ENCODE data around the gene APPBP2. TPM values are rescaled to one million over a fixed set of nuclear protein-coding genes. Genes with fewer than 3 reads are reported as not detected.

APPBP2 gene
- total RNA-seq, 1 donor from 2014 or later, result 46.8 TPM

GRCh38 chr17:60464343-60464742 lies 61.7 kb downstream of the APPBP2 start:
- no peak overlapping the region for H3K4me3 Mint-ChIP-seq (ENCODE audit: unreplicated experiment)
- no peaks in the 10 kb centered on the region for H3K9me3 Mint-ChIP-seq (ENCODE audit: unreplicated experiment)
- peaks cover 6% of the 10 kb centered on the region for H3K4me1 Mint-ChIP-seq (ENCODE audit: low read depth, unreplicated experiment)

GRCh38 chr17:60463157-60463835 lies 62.7 kb downstream of the APPBP2 start:
- H3K4me1 Mint-ChIP-seq (ENCODE audit: low read depth, unreplicated experiment), result peaks cover 2% of the 10 kb centered on the region
- no peak overlapping the region for H3K27ac Mint-ChIP-seq (ENCODE audit: unreplicated experiment)
- H3K27me3 Mint-ChIP-seq (ENCODE audit: unreplicated experiment), result no peaks in the 10 kb centered on the region
- DNase-seq, result no peak
- no peaks in the 10 kb centered on the region for H3K36me3 Mint-ChIP-seq (ENCODE audit: unreplicated experiment)
- H3K9me3 Mint-ChIP-seq (ENCODE audit: unreplicated experiment), result no peaks in the 10 kb centered on the region
- H3K4me3 Mint-ChIP-seq (ENCODE audit: unreplicated experiment), result no peak overlapping the region
- no peak for TF ChIP-seq CTCF (IDR thresholded peaks at IDR 0.05; ENCODE audit: partially characterized antibody, unreplicated experiment)

More at GRCh38 chr17:60464343-60464742, 61.7 kb downstream of the APPBP2 start:
- Mint-ChIP-seq H3K27me3 (ENCODE audit: unreplicated experiment) (no peaks in the 10 kb centered on the region), H3K36me3 (ENCODE audit: unreplicated experiment) (no peaks in the 10 kb centered on the region), H3K27ac (ENCODE audit: unreplicated experiment) (no peak overlapping the region)
- TF ChIP-seq CTCF (IDR thresholded peaks at IDR 0.05; ENCODE audit: partially characterized antibody, unreplicated experiment), result no peak
- DNase-seq, result no peak

- no peaks in the 10 kb centered on the region for H3K27me3 Mint-ChIP-seq (ENCODE audit: unreplicated experiment)
- H3K27ac Mint-ChIP-seq (ENCODE audit: unreplicated experiment), result no peak overlapping the region
- no peak overlapping the region for H3K4me3 Mint-ChIP-seq (ENCODE audit: unreplicated experiment)
- H3K9me3 Mint-ChIP-seq (ENCODE audit: unreplicated experiment), result no peaks in the 10 kb centered on the region
- DNase-seq, result no peak
- peaks cover 2% of the 10 kb centered on the region for H3K36me3 Mint-ChIP-seq (ENCODE audit: unreplicated experiment)
- no peaks in the 10 kb centered on the region for H3K4me1 Mint-ChIP-seq (ENCODE audit: low read depth, unreplicated experiment)
- TF ChIP-seq CTCF (IDR thresholded peaks at IDR 0.05; ENCODE audit: partially characterized antibody, unreplicated experiment), result no peak
Measured at GRCh38 chr17:60461584-60461983, 64.5 kb downstream of the APPBP2 start.

GRCh38 chr17:60457148-60457547 lies 68.9 kb downstream of the APPBP2 start:
- no peak for DNase-seq
- Mint-ChIP-seq H3K4me1 (ENCODE audit: low read depth, unreplicated experiment) (no peaks in the 10 kb centered on the region), H3K27ac (ENCODE audit: unreplicated experiment) (no peak overlapping the region), H3K36me3 (ENCODE audit: unreplicated experiment) (peaks cover 4% of the 10 kb centered on the region), H3K9me3 (ENCODE audit: unreplicated experiment) (peaks cover 2% of the 10 kb centered on the region), H3K4me3 (ENCODE audit: unreplicated experiment) (no peak overlapping the region), H3K27me3 (ENCODE audit: unreplicated experiment) (no peaks in the 10 kb centered on the region)
- no peak for TF ChIP-seq CTCF (IDR thresholded peaks at IDR 0.05; ENCODE audit: partially characterized antibody, unreplicated experiment)

GRCh38 chr17:60455378-60455777 lies 70.7 kb downstream of the APPBP2 start:
- no peaks in the 10 kb centered on the region for H3K4me1 Mint-ChIP-seq (ENCODE audit: low read depth, unreplicated experiment)
- H3K4me3 Mint-ChIP-seq (ENCODE audit: unreplicated experiment), result no peak overlapping the region
- no peak overlapping the region for H3K27ac Mint-ChIP-seq (ENCODE audit: unreplicated experiment)
- no peaks in the 10 kb centered on the region for H3K27me3 Mint-ChIP-seq (ENCODE audit: unreplicated experiment)
- no peak for TF ChIP-seq CTCF (IDR thresholded peaks at IDR 0.05; ENCODE audit: partially characterized antibody, unreplicated experiment)
- H3K9me3 Mint-ChIP-seq (ENCODE audit: unreplicated experiment), result peaks cover 2% of the 10 kb centered on the region
- H3K36me3 Mint-ChIP-seq (ENCODE audit: unreplicated experiment), result peaks cover 4% of the 10 kb centered on the region
- DNase-seq, result no peak

All from glutamatergic neuron (in vitro differentiated cells).